CD14-positive monocyte (primary cell): Measurements from ENCODE around the gene PRUNE1. TPM values are rescaled to one million over a fixed set of nuclear protein-coding genes. Genes with fewer than 3 reads are reported as not detected.

Experiments used
- DNase-seq, 3 donors: peaks; one replicate each; pipeline ENCODE4 v3.0.0-alpha.2; 2011 to 2022
- H2AFZ ChIP-seq: 2 replicates; pipeline ENCODE4 v1.6.0; 2012; ENCODE audit warnings: mild to moderate bottlenecking, low read depth, low read length, inconsistent platforms; ENCODE audit not compliant: insufficient read depth, poor library complexity, severe bottlenecking
- H3K27ac ChIP-seq, 2 donors: 1 replicate in 1 of 2; 2 replicates in 1 of 2; pipeline ENCODE4 v1.5.1; 2012 to 2013; ENCODE audit warnings: low read length in 2 of 2, control low read depth in 1 of 2, inconsistent platforms in 1 of 2, low read depth in 1 of 2, mild to moderate bottlenecking in 1 of 2
- H3K27me3 ChIP-seq, 2 donors: one replicate each; pipeline versions ENCODE4 v1.6.0 to v1.6.1; 2011 to 2013; ENCODE audit warnings: low read length in 2 of 2; ENCODE audit not compliant: control insufficient read depth in 2 of 2, insufficient read depth in 2 of 2
- H3K36me3 ChIP-seq, 2 donors: replicated peaks in 1 of 2; 1 replicate in 1 of 2; 2 replicates in 1 of 2; pipeline versions ENCODE4 v1.5.1 to v1.6.1; 2012 to 2013; ENCODE audit warnings: low read length in 2 of 2, control low read depth in 1 of 2, inconsistent platforms in 1 of 2, mild to moderate bottlenecking in 1 of 2; ENCODE audit not compliant: insufficient read depth in 2 of 2, control insufficient read depth in 1 of 2
- H3K4me1 ChIP-seq, 2 donors: 1 replicate in 1 of 2; 2 replicates in 1 of 2; pipeline versions ENCODE4 v1.5.1 to v1.6.1; 2012 to 2013; ENCODE audit warnings: low read length in 2 of 2, control low read depth in 1 of 2, inconsistent platforms in 1 of 2, mild to moderate bottlenecking in 1 of 2, moderate library complexity in 1 of 2; ENCODE audit not compliant: insufficient read depth in 2 of 2, control insufficient read depth in 1 of 2
- H3K4me2 ChIP-seq: replicated peaks from 2 replicates; pipeline ENCODE3; 2012; ENCODE audit warnings: low read length, moderate library complexity, mild to moderate bottlenecking; ENCODE audit not compliant: poor library complexity, severe bottlenecking; ENCODE audit errors: extremely low read depth
- H3K4me3 ChIP-seq, 3 experiments: fragments of 200-600 bp in 1 of 3; sonication (generic) in 1 of 3; replicated peaks in 1 of 3; 1 replicate in 2 of 3; 2 replicates in 1 of 3; pipeline ENCODE4 v1.5.1; 2011 to 2013; ENCODE audit warnings: low read length in 3 of 3, mild to moderate bottlenecking in 3 of 3, control low read depth in 2 of 3, low read depth in 2 of 3, inconsistent platforms in 1 of 3, moderate library complexity in 1 of 3
- H3K79me2 ChIP-seq: 2 replicates; pipeline ENCODE4 v1.6.0; 2012; ENCODE audit warnings: mild to moderate bottlenecking, control low read depth, inconsistent platforms, low read length, moderate library complexity; ENCODE audit not compliant: insufficient read depth
- H3K9ac ChIP-seq: 2 replicates; pipeline ENCODE4 v1.6.0; 2017; ENCODE audit warnings: low read length, mild to moderate bottlenecking; ENCODE audit not compliant: insufficient read depth, poor library complexity, severe bottlenecking
- H3K9me3 ChIP-seq, 2 donors: replicated peaks in 1 of 2; 1 replicate in 1 of 2; 2 replicates in 1 of 2; pipeline versions ENCODE4 v1.5.1 to v1.6.1; 2012 to 2013; ENCODE audit warnings: low read length in 2 of 2, control low read depth in 1 of 2; ENCODE audit not compliant: control insufficient read depth in 1 of 2, insufficient read depth in 1 of 2
- H4K20me1 ChIP-seq: 2 replicates; pipeline ENCODE4 v1.6.0; 2012; ENCODE audit warnings: mild to moderate bottlenecking, low read length, control low read depth, moderate library complexity; ENCODE audit not compliant: insufficient read depth
- H3K27ac Mint-ChIP-seq, 7 donors: one replicate each; pipeline ENCODE4 v1.8.0; 2020; ENCODE audit warnings: mild to moderate bottlenecking in 7 of 7, mixed read lengths in 7 of 7, moderate library complexity in 6 of 7, inconsistent platforms in 2 of 7
- H3K27me3 Mint-ChIP-seq, 3 donors: one replicate each; pipeline ENCODE4 v1.8.0; 2021 to 2022; ENCODE audit warnings: low read depth in 3 of 3, mild to moderate bottlenecking in 3 of 3, mixed read lengths in 3 of 3, moderate library complexity in 3 of 3, inconsistent platforms in 1 of 3
- H3K36me3 Mint-ChIP-seq, 2 donors: one replicate each; pipeline ENCODE4 v1.8.0; 2020; ENCODE audit warnings: mixed read lengths in 2 of 2, inconsistent platforms in 1 of 2, mild to moderate bottlenecking in 1 of 2
- H3K4me1 Mint-ChIP-seq: one replicate; pipeline ENCODE4 v1.8.0; 2020; ENCODE audit warnings: mild to moderate bottlenecking, mixed read lengths
- H3K4me3 Mint-ChIP-seq, 2 donors: one replicate each; pipeline ENCODE4 v1.8.0; 2020; ENCODE audit warnings: mild to moderate bottlenecking in 2 of 2, mixed read lengths in 2 of 2, moderate library complexity in 1 of 2
- H3K9me3 Mint-ChIP-seq, 7 donors: one replicate each; pipeline ENCODE4 v1.8.0; 2020 to 2022; ENCODE audit warnings: mixed read lengths in 7 of 7, mild to moderate bottlenecking in 6 of 7, moderate library complexity in 6 of 7, inconsistent platforms in 2 of 7
- WGBS: methylation state at CpG from one replicate; pipeline ENCODE4 v1.1.5; 2013; ENCODE audit warnings: missing lambda C conversion rate; ENCODE audit not compliant: insufficient coverage; 5-methylcytosine and 5-hydroxymethylcytosine counted together
- intact Hi-C, 2 donors: fragments of 100-400 bp; cut with micrococcal nuclease; formaldehyde crosslinking; loops; one replicate each; pipeline versions ENCODE4 v1.15.0 to v1.15.1; 2023
- polyA plus RNA-seq, 3 donors: library from polyadenylated mRNA; depleted of rRNA in 1 of 3; unstranded in 2 of 3; stranded (reverse) in 1 of 3; fragments of 300-500 nt in 2 of 3; fragments of >200 nt in 1 of 3; fragmentation: Illumina TruSeq in 2 of 3; gene quantifications; 1 replicate in 2 of 3; 2 replicates in 1 of 3; pipeline ENCODE4 v1.2.3, GENCODE V29; 2012 to 2021
- TF ChIP-seq, protein P1 (sequence below): fragments of 200-600 bp; IDR thresholded peaks from one replicate; pipeline ENCODE4 v1.8.0; 2022; ENCODE audit warnings: antibody characterized with exemption, mild to moderate bottlenecking

The PRUNE1 gene
- polyA plus RNA-seq, 3 donors: 8.4 to 22.8 (median 22.6) TPM

DNA sequence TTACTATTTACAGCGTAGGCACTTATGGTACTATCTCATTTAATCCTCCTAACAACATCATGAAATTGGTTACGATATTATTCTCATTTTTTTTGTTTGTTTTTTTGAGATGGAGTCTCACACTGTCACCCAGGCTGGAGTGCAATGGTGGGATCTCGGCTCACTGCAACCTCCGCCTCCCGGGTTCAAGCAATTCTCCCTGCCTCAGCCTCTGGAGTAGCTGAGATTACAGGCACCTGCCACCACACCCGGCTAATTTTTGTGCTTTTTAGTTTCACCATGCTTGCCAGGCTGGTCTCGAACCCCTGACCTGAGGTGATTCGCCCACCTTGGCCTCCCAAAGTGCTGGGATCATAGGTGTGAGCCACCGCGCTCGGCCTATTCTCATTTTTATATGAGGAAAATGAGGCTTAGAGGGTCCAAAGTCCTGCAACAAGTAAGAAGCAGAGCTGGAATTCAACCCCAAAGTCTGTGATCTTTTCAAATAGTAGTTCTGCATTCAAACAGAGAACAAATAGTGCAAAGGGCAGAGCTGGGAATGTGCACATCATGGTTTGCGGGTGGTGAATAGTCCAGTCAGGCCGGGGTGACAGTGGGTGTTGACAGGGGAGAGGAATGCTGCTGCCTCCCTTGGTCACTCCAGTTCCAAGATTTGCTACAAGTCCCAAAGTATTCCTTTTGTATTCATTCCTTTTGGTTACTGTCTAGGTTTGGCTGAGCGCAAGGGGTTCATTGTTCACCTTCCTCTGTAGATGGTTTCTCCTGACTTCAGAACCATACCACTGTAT lies 4.6 kb downstream of the PRUNE1 start:
- Histone ChIP-seq H2AFZ (no peak overlapping the region), H3K9ac (no peak overlapping the region)

DNA sequence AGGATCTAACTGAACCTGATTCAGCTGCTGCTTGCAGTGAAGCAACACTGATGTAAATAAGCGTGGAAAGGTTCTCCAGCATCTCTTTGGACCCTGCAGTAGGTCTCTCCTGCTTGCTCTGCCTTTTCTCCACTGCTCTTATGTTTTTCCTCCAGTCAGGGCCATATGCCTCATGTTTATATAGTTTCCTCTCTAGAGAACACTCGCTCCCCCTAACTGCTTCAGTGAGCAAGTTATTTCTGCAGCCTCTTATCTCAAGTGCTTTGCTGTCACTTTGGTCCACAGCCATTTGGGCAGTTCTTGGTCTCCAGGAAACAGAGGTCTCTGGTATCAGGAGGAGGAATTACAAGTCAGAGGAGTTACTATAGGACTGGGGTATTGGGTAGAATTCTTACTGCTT lies 5.3 kb downstream of the PRUNE1 start:
- Mint-ChIP-seq H3K4me3 (no peak overlapping the region), H3K36me3 (peaks cover 13 to 22% of the 10 kb centered on the region in 2 donors), H3K4me1 (peaks cover 16% of the 10 kb centered on the region), H3K9me3 (no peaks in the 10 kb centered on the region), H3K27me3 (peaks cover 0 to under 1% (median 0%) of the 10 kb centered on the region in 3 donors), H3K27ac (no peak overlapping the region)
- Histone ChIP-seq H3K4me3 (no peak overlapping the region), H3K4me1 (peaks cover 9 to 13% of the 10 kb centered on the region in 2 donors), H3K79me2 (peaks cover 15% of the 10 kb centered on the region), H3K27ac (no peak overlapping the region), H3K27me3 (no peaks in the 10 kb centered on the region), H3K36me3 (peaks cover 5 to 18% of the 10 kb centered on the region in 2 donors), H3K9me3 (no peaks in the 10 kb centered on the region), H4K20me1 (no peaks in the 10 kb centered on the region), H2AFZ (no peak overlapping the region), H3K9ac (no peak overlapping the region), H3K4me2 (no peak overlapping the region)
- no peak for DNase-seq
- intact Hi-C loops: loop anchor here in 1 of 2 donors (5.0 kb wide), 1 partner anchor 34 kb away; the partner anchor contains the start of gene C1orf56
- TF ChIP-seq, protein P1, sequence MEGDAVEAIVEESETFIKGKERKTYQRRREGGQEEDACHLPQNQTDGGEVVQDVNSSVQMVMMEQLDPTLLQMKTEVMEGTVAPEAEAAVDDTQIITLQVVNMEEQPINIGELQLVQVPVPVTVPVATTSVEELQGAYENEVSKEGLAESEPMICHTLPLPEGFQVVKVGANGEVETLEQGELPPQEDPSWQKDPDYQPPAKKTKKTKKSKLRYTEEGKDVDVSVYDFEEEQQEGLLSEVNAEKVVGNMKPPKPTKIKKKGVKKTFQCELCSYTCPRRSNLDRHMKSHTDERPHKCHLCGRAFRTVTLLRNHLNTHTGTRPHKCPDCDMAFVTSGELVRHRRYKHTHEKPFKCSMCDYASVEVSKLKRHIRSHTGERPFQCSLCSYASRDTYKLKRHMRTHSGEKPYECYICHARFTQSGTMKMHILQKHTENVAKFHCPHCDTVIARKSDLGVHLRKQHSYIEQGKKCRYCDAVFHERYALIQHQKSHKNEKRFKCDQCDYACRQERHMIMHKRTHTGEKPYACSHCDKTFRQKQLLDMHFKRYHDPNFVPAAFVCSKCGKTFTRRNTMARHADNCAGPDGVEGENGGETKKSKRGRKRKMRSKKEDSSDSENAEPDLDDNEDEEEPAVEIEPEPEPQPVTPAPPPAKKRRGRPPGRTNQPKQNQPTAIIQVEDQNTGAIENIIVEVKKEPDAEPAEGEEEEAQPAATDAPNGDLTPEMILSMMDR: no peak
- WGBS: 100% methylated on average over 1 of the region's 2 CpGs

More for the DNA sequence above, 4.6 kb downstream of the PRUNE1 start:
- TF ChIP-seq, protein P1: no peak
- Histone ChIP-seq H3K79me2 (peaks cover 17% of the 10 kb centered on the region), H3K4me2 (no peak overlapping the region), H3K4me3 (no peak overlapping the region), H3K9me3 (no peaks in the 10 kb centered on the region), H3K27ac (no peak overlapping the region), H4K20me1 (no peaks in the 10 kb centered on the region), H3K36me3 (peaks cover 2 to 12% of the 10 kb centered on the region in 2 donors), H3K4me1 (peaks cover 11 to 16% of the 10 kb centered on the region in 2 donors), H3K27me3 (no peaks in the 10 kb centered on the region)
- 96% methylated on average over 10 of the region's 14 CpGs for WGBS
- H3K36me3 Mint-ChIP-seq: peaks cover 7 to 18% of the 10 kb centered on the region in 2 donors
- no peak overlapping the region for H3K27ac Mint-ChIP-seq
- no peak for DNase-seq
- H3K4me1 Mint-ChIP-seq: peaks cover 21% of the 10 kb centered on the region
- H3K9me3 Mint-ChIP-seq: no peaks in the 10 kb centered on the region
- intact Hi-C loops: loop anchor here in 1 of 2 donors (5.0 kb wide), 1 partner anchor 34 kb away; the partner anchor contains the start of gene C1orf56
- H3K4me3 Mint-ChIP-seq: no peak overlapping the region
- H3K27me3 Mint-ChIP-seq: peaks cover 0 to 3% (median 0%) of the 10 kb centered on the region in 3 donors
